KBM-7 (cell line): ENCODE data around the gene EMB.
"Not testable (repeated sequence)": the region's sequence is repeated elsewhere in the genome, so short reads cannot be mapped to it uniquely, and the experiment has no call there.

Source experiments
- DNase-seq: peaks from one replicate; pipeline ENCODE4 v3.0.0-alpha.2; 2015
- in situ Hi-C: fragments of 300-500 bp; cut with MboI; formaldehyde crosslinking; loops from 2 replicates; pipeline ENCODE4 v1.14.3; 2020; ENCODE audit warnings: low sequenced_read_pairs, low pct_unique_long_range_greater_than_20kb, mixed read lengths

Gene EMB

GRCh38 chr5:50440651-50441492, at the start of gene EMB:
TSS of gene EMB (minus strand) at chr5:50441288. CDS start at chr5:50441151, 137 bp downstream.
- in situ Hi-C loops, result no loop called here
- peak; percentile 88 for DNase-seq

GRCh38 chr5:50489491-50489890, 48.4 kb upstream of the EMB start:
- in situ Hi-C loops, DNase-seq: not testable (repeated sequence)

- in situ Hi-C loops, DNase-seq: not testable (repeated sequence)
Observed at GRCh38 chr5:50478790-50479189, 37.7 kb upstream of the EMB start.

GRCh38 chr5:50476549-50476948, 35.5 kb upstream of the EMB start:
- no peak for DNase-seq

GRCh38 chr5:50465015-50465414, 23.9 kb upstream of the EMB start:
- DNase-seq, result not testable (repeated sequence)

More at GRCh38 chr5:50476549-50476948, 35.5 kb upstream of the EMB start:
- in situ Hi-C loops, result no loop called here

GRCh38 chr5:50463726-50464125, 22.6 kb upstream of the EMB start:
- in situ Hi-C loops, result no loop called here
- no peak for DNase-seq

More at GRCh38 chr5:50465015-50465414, 23.9 kb upstream of the EMB start:
- in situ Hi-C loops, result not testable (repeated sequence)

- no peak for DNase-seq
- in situ Hi-C loops, result no loop called here
Observed at GRCh38 chr5:50463047-50463446, 22.0 kb upstream of the EMB start.

GRCh38 chr5:50462579-50462978, 21.5 kb upstream of the EMB start:
- in situ Hi-C loops, DNase-seq: not testable (repeated sequence)

GRCh38 chr5:50458372-50458771, 17.3 kb upstream of the EMB start:
- peak; percentile 25 for DNase-seq
- in situ Hi-C loops, result not testable (repeated sequence)

GRCh38 chr5:50449241-50449640, 8.2 kb upstream of the EMB start:
- DNase-seq, in situ Hi-C loops: not testable (repeated sequence)

- DNase-seq, result no peak
- in situ Hi-C loops, result no loop called here
Observed at GRCh38 chr5:50447941-50448340, 6.9 kb upstream of the EMB start.

GRCh38 chr5:50447228-50447627, 6.1 kb upstream of the EMB start:
- DNase-seq, result no peak
- in situ Hi-C loops, result no loop called here

GRCh38 chr5:50445296-50445949, 4.3 kb upstream of the EMB start:
- DNase-seq, result peak; percentile 83
- in situ Hi-C loops, result no loop called here

GRCh38 chr5:50442559-50443539, 1.8 kb upstream of the EMB start:
- in situ Hi-C loops, DNase-seq: not testable (repeated sequence)

GRCh38 chr5:50441493-50441955, 436 bp upstream of the EMB start:
- DNase-seq, result no peak
- in situ Hi-C loops, result no loop called here

GRCh38 chr5:50439221-50439620, 1.9 kb downstream of the EMB start:
- DNase-seq, result no peak
- in situ Hi-C loops, result no loop called here

GRCh38 chr5:50438060-50438459, 3.0 kb downstream of the EMB start:
- in situ Hi-C loops, DNase-seq: not testable (repeated sequence)

GRCh38 chr5:50435168-50435567, 5.9 kb downstream of the EMB start:
- in situ Hi-C loops, result no loop called here
- no peak for DNase-seq
